Stimulated activated CD4-positive, alpha-beta T cell treated with anti-CD3 and anti-CD28 coated beads, Interleukin-2, amount 100 ng/mL, for 4 hours (primary cell): Measurements from ENCODE around the gene DPY19L3.
"Not testable (repeated sequence)": the region's sequence is repeated elsewhere in the genome, so short reads cannot be mapped to it uniquely, and the experiment has no call there.

Source experiments
- DNase-seq: peaks from one replicate; pipeline ENCODE4 v3.0.0-alpha.2; 2020; ENCODE audit warnings: low read depth

DPY19L3 gene, protein sequence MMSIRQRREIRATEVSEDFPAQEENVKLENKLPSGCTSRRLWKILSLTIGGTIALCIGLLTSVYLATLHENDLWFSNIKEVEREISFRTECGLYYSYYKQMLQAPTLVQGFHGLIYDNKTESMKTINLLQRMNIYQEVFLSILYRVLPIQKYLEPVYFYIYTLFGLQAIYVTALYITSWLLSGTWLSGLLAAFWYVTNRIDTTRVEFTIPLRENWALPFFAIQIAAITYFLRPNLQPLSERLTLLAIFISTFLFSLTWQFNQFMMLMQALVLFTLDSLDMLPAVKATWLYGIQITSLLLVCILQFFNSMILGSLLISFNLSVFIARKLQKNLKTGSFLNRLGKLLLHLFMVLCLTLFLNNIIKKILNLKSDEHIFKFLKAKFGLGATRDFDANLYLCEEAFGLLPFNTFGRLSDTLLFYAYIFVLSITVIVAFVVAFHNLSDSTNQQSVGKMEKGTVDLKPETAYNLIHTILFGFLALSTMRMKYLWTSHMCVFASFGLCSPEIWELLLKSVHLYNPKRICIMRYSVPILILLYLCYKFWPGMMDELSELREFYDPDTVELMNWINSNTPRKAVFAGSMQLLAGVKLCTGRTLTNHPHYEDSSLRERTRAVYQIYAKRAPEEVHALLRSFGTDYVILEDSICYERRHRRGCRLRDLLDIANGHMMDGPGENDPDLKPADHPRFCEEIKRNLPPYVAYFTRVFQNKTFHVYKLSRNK

GRCh38 chr19:32405431-32406160, at the start of gene DPY19L3:
Gene DPY19L3, plus strand, starts transcription at chr19:32405770. Its CDS starts 2,484 bp downstream, at chr19:32408254.
- peak; percentile 85 for DNase-seq

- no peak for DNase-seq
Measured at GRCh38 chr19:32357720-32358119, 47.9 kb upstream of the DPY19L3 start.

DNA sequence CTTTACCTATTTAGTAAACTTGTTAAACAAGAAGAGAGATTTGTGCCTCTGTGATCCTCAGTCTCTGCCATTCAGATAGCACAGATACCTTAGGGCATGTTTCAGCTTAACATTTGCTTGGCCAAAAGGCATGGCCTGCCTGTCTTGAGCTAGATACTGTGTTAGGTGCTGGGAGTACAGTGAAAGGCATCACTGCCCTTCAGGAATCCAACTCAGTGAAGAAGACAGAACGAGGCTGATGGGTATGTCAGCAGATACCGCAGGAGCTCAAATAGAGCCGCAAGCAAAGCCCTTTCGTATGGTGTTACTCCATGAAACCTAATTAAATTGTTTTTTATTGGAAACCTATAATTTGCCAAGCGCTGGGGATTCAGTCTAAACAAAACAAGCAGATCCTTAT, 47.2 kb upstream of the DPY19L3 start:
- no peak for DNase-seq

DNA sequence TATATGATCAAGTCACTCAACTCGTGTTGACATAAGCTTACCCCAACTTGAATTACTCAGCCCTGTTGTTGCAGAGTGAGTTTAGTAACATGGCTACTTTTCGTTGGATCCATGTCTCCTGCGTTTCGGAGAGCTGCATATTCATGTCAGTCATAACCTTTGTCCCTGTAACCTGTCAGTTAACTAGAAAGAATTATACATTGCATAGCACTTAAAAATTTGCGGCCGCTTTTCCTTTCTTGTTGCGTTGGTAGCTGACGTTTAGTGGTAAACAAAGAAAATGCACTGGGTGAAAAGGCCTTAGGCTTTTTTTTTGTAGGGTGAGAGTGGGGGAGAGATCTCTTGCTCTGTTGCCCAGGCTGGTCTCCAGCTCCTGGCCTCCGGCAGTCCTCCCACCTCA, 46.0 kb upstream of the DPY19L3 start:
- no peak for DNase-seq

DNA sequence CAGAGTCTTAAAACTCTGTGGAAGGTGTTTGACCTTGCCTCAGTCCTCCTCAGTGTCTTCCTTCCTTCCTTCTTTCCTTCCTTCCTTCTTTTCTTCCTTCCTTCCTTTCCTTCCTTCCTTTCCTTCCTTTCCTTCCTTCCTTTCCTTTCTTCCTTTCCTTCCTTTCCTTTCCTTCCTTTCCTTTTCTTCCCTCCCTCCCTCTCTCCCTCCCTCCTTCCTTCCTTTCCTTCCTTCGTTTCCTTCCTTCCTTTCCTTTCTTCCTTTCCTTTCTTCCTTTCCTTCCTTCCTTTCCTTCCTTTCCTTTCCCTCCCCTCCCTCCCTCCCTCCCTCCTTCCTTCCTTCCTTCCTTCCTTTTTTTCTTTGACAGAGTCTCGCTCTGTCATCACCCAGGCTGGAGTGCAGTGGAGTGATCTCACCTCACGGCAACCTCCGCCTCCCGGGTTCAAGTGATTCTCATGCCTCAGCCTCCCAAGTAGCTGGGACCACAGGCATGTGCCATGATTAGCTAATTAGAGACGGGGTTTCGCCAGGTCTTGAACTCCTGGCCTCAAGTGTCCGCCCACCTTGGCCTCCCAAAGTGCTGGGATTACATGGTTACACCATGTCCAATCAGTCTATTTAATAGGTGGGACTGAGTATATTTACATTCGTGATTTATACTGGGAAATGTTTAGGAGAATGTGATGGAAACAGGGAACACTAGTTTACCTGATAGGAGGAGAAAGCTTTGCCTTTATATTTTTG, 43.8 kb upstream of the DPY19L3 start:
- no peak for DNase-seq

DNA sequence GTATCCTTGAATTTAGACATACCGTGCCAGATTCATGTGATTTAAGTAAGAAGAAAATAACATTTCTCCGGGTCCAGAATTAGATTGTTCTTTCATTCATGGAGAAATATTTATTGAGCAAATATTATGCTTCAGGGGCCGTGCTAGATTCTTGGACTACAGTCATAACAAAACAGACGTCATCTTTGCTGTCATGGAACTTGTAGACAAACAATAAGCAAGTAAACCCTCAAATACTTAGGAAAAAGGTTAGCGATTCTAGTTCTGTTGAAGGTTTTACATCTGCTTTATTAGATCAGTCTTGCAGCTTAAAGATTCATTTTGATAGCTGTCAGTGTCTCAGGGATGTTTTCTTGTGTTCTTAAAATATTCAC, 43.3 kb upstream of the DPY19L3 start:
- no peak for DNase-seq

DNA sequence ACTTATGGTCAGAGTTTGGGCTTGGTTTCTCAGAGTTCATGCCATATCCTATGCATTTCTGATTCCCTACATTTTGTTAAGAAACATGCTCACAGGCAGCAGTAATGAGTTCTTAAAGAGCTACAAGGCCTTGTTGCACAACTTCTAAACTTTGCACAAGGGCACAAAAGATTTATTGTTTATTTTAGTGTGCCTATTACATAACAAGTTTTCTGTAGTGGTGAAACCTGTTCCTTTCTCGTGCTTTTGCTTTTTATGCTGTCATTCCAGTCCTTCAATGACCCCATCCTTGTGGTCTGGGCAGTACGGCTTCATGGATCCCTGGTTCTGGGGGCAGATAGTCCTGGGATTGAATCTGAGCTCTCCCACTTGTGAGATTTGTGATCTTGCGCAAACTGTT, 42.4 kb upstream of the DPY19L3 start:
- no peak for DNase-seq

DNA sequence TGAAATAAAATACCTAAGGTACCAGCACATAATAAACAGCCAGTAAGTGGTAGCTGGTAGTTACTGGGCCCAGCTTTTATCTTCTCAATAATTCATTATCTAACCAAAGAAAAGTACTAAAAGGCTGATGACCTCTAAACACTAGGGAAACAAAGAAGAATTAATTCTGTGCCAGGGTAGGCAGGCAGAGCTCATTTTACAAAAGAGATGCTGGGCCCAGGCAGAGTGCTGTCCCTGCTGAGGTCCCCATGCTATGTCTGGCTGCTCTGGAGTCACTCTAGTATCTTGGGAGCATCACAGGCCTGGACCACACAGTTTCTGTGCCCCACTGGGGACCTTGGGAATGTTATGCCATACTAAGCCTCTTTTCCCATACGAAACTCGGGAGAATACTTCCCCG, 41.9 kb upstream of the DPY19L3 start:
- DNase-seq: no peak

DNA sequence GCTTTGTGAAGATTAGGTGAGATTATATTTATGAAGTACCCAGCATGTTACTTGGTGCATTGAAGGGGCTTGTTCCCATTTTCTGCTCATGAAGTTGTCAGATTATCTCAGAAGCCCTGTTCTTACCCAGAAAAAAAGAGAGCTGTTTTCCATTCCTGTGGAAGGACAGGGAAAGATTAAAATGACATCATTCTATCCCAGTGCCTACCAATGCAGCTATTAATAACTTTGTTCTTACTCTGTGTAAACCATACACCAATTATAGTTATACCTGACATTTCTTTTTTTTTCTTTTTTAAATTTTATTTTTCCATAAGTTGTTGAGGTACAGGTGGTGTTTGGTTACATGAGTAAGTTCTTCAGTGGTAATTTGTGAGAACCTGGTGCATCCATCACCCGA, 41.5 kb upstream of the DPY19L3 start:
- DNase-seq: no peak

- DNase-seq: no peak
Measured at GRCh38 chr19:32367063-32367462, 38.5 kb upstream of the DPY19L3 start.

DNA sequence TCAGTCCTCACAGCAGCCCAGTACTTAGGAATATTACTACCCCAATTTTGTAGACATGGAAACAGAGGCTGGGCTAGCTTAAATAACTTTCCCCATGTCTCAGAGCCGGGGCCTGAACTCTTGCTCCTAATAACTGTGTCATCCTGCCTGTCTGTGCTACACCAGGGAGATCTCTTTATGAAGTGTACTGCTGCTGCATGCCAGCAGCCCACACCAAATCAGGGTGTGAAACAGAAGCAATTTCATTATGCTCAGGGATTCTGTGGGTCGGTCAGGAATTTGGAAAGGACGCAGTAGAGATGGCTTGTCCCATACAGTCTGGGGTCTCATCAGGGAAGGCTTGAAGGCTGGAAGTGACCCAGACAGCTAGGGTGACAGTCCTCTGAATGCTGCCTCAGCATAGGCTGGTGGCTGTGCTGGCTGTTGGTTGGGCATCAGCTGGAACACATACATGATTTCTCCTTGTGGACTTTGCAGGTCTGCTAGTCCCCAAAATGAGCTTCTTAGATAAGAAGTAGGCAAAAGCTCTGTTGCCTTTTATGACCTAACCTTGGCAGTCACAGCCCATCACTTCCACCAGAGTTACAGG, 37.5 kb upstream of the DPY19L3 start:
- DNase-seq: no peak

GRCh38 chr19:32368787-32369186, 36.8 kb upstream of the DPY19L3 start:
- DNase-seq: no peak

GRCh38 chr19:32372726-32373517, 32.6 kb upstream of the DPY19L3 start:
- no peak for DNase-seq

- no peak for DNase-seq
Measured at GRCh38 chr19:32373585-32374295, 31.8 kb upstream of the DPY19L3 start.

DNA sequence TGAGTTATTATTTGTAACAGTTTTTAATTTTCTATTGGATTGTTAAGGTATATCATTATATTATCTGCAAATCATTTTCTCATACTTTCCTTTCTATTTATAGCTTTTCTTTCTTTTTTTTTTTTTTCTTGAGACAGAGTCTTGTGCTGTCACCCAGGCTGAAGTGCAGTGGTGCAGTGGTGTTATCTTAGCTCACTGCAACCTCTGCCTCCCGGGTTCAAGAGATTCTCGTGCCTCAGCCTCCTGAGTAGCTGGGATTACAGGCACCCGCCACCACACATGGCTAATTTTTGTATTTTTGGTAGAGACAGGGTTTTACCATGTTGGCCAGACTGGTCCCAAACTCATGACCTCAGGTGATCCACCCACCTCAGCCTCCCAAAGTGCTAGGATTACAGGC, 31.2 kb upstream of the DPY19L3 start:
- not testable (repeated sequence) for DNase-seq

DNA sequence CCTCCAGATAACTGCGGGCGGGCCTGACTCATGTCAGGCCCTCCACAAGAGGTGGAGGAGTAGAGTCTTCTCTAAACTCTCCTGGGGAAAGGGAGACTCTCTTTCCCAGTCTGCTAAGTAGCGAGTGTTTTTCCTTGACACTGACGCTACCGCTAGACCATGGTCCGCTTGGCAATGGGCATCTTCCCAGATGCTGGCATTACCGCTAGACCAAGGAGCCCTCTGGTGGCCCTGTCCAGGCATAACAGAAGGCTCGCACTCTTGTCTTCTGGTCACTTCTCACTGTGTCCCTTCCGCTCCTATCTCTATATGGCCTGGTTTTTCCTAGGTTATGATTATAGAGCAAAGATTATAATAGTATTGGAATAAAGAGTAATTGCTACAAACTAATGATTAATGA, 28.5 kb upstream of the DPY19L3 start:
- DNase-seq: not testable (repeated sequence)

- no peak for DNase-seq
Measured at GRCh38 chr19:32380269-32380668, 25.3 kb upstream of the DPY19L3 start.

GRCh38 chr19:32387701-32388392, 17.7 kb upstream of the DPY19L3 start:
- no peak for DNase-seq

GRCh38 chr19:32388393-32388855, 17.1 kb upstream of the DPY19L3 start:
- no peak for DNase-seq

DNA sequence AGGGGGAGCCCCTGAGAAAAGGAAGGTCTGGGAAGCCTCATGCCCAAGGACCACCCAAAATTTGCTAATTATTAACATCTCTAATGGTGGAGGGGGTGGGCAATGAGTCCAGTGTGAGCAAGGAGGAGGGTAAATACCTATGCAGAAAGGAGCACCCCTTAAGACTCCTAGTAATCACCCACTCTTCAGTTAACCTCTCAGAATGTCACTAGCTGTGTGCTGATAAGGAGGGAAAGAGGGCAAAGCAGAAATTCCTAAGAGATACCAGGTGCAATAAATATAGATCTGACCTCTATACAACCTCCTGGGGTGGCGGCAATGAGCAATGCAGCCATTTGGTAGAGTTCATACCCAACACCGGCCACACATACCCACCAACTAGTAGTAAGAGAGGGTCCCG, 12.7 kb upstream of the DPY19L3 start:
- no peak for DNase-seq
